Glomerular visceral epithelial cell (primary cell): Measurements from ENCODE around the gene ITGB3.

ENCODE experiments used
- DNase-seq: peaks from one replicate; pipeline ENCODE4 v3.0.0-alpha.2; 2016; ENCODE audit errors: extremely low spot score

ITGB3 gene

GRCh38 chr17:47298712-47299111 is 45.1 kb downstream of the ITGB3 start:
- DNase-seq: no peak

GRCh38 chr17:47299239-47299910 is 45.7 kb downstream of the ITGB3 start:
- no peak for DNase-seq

DNA sequence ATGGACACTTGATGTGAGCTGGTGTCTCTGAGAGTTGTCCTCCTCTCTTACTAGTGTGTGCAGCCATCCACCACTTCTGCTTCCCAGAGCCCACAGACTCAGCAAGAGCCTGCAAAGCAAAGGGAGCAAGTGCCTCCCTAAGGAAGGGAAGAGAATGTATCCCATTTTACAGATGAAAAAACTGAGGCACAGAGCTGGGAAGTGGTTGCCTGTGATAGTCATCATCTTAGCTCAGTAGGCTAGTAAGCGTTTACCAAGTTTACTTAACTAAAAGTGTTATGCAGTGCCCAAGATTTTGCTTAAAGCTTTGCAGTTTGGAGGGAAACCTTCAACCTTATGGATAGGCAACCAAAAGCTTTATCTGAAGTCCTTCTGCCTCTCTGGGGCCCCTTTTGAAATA is 47.1 kb downstream of the ITGB3 start:
- DNase-seq: no peak

DNA sequence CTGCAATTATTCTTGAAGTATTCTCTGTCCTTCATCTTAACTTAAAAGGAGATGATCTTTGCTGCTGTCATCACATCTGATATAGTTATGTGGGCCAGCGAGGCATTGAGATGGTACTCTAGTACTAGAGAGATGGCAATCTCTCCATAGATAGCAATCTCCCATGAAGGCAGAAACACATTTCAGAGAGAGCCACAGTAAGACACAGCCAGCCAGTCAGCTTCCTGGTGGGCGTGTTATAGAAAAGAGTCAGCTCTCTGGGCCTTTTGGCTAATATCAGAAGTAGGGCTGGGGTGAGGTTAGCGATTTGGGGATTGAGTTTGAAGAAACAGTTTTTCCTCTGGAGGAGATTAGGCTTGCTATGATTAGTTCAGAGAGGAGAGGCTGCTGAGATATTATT is 47.5 kb downstream of the ITGB3 start:
- no peak for DNase-seq

DNA sequence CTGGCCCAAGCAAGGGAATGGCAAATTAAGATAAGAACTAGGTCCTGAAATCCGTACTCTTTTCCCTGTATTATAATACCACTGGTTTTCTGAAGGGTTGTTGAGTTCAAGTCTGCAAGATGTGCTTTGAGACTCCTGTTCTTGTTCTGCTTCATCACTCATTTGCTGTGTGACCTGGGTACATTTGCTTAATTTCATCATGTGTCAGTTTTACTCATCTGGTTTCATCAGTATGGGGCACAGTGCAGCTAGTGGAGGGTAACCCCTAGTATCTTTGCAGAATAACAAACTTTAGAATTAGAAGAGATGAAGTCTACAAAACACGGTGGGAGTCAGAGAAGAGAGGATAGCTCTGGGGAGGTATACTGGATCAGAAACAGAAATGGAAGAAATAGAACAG is 48.2 kb downstream of the ITGB3 start:
- no peak for DNase-seq

DNA sequence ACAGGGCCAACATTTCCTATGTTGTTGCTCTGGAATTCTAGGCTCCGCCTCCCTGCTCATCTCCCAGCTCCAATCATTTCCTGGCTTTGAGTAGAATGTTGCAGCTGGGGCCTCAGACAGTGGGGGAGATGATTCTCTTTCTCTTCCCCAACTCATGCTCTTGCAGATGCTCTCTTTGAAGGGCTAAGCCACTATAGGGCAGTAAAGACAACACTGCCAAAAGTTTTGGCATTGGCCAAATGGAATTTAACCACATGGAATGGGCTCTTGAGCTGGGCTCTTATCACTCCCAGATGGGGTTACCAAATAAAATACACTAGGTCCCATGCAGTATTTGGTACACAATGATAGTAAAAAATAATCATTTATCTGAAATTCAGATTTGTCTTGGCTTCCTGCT is 50.6 kb downstream of the ITGB3 start:
- no peak for DNase-seq

DNA sequence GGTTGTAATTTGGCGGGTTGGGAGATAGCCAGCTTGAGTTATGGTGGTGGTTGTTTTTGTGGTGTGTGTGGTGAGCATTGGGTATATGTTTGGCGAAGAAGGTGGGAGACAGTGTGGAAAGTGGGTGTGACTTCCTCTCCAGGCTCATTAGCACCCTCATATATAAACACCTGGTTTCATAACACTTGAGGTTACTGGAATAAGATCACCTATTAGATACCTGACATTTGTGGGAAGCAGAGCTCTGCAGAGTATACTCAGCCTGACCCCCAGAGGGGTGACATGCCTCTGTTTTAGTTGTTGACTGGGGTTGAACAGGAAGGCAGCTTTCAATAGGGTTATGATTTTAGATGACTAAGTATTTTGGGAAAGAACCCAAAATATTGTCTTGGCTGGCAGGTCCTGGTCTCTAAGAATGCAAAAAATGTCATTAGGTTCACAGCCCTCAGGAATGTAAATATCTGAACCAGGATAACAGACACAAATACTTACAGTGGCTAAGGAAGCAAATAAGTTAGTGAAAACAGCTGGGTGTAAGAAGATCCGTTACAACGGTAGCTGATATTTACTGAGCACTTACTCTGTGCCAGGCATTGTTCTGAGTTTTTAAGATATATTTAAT is 51.8 kb downstream of the ITGB3 start:
- peak; percentile 96 for DNase-seq

DNA sequence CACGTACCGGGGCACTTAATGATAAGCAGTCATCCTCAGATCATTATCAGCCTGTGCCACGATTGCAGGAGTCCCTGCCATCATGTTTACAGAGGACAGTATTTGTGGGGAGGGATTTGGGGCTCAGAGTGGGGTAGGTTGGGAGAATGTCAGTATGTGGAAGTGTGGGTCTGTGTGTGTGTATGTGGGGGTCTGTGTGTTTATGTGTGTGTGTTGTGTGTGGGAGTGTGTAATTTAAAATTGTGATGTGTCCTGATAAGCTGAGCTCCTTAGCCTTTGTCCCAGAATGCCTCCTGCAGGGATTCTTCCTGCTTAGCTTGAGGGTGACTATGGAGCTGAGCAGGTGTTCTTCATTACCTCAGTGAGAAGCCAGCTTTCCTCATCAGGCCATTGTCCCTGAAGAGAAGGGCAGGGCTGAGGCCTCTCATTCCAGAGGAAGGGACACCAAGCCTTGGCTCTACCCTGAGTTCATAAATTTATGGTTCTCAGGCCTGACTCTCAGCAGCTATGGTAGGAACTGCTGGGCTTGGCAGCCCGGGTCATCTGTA is 56.6 kb downstream of the ITGB3 start:
- no peak for DNase-seq

DNA sequence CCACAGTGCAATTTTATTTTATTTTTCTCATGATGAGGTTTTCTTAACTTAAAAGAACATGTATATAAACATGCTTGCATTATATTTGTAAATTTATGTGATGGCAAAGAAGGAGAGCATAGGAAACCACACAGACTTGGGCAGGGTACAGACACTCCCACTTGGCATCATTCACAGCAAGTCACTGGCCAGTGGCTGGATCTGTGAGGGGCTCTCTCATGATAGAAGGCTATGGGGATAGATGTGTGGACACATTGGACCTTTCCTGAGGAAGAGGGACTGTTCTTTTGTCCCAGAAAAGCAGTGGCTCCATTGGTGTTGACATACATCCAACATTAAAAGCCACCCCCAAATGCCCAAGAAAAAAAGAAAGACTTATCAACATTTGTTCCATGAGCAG is 57.8 kb downstream of the ITGB3 start:
- DNase-seq: no peak

GRCh38 chr17:47315451-47316266 is 62.0 kb downstream of the ITGB3 start:
- DNase-seq: peak; percentile 84

- DNase-seq: no peak
Measured at GRCh38 chr17:47316311-47316710, 62.7 kb downstream of the ITGB3 start.

DNA sequence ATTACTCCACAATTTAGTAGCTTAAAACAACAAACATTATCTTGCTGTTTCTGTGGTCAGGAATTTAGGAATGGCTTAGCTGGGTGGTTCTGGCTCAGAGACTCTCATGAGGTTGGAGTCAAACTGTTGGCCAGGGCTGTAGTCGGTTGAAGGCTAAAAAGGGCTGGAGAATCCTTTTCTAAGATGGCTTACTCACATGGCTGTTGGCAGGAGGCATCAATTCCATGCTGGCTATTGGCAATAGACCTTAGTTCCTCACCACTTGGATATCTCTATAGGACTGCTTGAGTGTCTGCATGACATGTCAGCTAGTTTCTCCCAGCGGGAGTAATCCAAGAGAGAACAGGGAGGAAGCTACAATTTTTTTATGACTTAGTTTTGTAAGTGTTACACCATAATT is 63.5 kb downstream of the ITGB3 start:
- no peak for DNase-seq

GRCh38 chr17:47318197-47318918 is 64.7 kb downstream of the ITGB3 start:
- DNase-seq: no peak

GRCh38 chr17:47320879-47321502 is 67.4 kb downstream of the ITGB3 start:
- no peak for DNase-seq

DNA sequence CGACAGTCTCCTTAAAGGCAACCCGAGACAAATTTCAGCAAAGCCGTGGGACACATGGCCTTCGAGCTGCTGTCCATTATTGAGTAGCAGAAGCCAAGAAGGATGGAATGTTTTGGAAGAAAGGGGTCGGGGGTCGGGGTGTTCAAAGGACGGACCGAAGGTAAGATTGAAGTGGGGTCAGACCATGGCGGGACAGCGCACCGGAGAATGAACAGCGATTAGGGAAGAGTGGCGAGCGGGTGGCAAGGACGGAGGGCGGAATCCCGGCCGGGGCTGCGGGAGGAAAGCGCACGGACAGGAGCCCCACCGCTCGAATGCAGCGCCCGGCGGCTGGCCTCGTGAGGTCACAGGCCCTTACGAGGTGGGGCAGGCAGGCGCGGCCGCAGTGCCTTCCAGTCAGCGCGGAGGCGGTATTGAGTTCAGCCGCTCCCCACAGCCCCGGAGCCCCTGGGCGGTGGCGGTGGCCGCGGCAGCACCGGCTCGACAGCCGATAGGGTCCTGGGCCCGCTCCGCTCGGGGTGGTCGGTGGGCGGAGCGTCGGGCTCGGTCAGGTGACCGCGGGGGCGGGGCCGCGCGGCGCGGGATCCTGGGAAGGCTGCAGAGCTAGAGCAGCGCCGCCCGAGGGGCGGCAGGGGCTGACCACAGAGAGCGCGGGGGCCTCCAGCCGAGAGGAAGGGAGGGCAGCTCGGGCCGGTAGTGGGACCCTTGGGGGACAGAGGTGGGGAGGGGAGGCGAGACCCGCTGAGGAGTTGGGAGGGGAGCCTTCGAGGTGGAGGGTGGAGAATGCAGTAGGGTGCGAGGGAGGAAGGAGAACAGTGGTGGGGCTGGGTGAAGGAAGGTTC is 70.0 kb downstream of the ITGB3 start, which contains the start of gene EFCAB13:
Gene EFCAB13, plus strand, starts transcription at position 574 of the 842 bp plus-strand sequence. CDS start 4,399 bp downstream, outside the sequence.
- peak; percentile 58 for DNase-seq

DNA sequence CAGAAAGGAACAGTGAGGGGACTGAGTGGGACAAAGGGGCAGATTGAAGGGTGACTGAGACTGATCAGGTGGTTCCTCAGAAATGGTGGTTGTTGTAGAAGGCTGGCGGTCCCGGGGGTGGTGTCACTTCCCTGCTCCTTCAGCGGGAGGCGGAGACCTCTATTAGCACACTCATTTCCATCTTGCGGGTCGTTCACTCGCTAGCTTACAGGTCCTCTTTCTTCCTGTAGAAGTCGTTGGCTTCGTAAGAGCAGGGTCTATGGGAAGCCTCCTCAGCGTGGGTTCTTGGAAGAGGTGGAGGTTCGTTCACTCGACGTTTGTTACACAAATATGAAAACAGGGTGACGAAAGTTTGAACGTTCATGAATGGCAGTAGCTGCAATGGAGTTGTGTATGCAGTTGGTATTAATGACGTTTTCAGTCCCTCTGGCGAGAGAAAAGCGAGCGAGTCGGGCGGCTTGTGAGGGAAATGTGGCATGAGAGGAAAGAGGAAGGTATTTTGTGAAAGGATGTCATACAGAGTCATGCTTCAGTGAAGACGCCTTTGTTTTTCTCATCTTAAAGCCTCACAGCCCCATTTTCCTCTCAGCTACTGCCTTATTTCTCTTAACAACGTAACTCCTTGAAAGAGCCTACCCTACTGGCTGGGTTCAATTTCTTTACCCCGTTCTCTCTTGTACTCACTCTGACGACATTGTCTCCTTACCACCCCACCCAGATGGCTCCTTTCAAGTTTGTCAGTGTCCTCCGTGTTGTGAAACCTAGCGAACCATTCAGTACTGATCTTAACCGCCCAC is 70.8 kb downstream of the ITGB3 start:
- no peak for DNase-seq

DNA sequence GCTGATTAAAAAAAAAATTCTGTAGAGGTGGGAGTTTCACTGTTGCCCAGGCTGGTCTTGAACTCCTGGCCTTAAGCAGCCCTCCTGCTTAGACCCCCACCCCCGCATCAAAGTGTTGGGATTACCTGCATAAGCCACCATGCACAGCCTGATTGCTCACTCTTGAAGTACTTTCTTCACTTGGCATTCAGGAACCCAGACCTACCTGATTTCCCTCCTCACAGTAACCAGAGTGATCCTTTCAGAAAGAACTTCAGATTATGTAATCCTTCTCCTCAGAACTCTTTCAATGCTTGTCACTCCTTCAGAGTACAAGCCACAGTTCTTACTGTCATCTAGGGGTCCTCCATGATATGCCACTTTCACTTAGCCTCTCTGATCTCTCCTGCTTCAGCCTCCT is 71.5 kb downstream of the ITGB3 start:
- no peak for DNase-seq

- DNase-seq: no peak
Measured at GRCh38 chr17:47330548-47330947, 76.9 kb downstream of the ITGB3 start.

DNA sequence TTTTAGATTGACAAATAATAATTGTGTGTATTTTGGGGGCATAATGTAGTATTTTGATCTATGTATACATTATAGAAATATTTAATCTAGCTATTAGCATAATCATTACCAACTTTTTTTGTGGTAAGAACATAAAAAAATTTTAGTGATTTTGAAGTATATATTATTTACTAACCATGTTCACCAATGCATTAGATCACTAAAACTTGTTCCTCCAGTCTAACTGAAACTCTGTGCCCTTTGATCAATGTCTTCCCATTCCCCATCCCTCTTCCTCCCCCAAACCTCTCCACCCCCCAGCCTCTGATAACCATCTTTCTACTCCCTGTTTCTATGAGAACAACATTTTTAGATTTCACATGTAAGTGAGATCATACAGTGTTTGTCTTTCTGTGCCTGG is 78.7 kb downstream of the ITGB3 start:
- DNase-seq: no peak
